Femur (tissue), 1 donor: ENCODE results near the gene DAB2IP.

ENCODE experiments used
- DNase-seq: peaks from one replicate; pipeline ENCODE4 v3.0.0-alpha.2; 2017

DAB2IP gene

DNA sequence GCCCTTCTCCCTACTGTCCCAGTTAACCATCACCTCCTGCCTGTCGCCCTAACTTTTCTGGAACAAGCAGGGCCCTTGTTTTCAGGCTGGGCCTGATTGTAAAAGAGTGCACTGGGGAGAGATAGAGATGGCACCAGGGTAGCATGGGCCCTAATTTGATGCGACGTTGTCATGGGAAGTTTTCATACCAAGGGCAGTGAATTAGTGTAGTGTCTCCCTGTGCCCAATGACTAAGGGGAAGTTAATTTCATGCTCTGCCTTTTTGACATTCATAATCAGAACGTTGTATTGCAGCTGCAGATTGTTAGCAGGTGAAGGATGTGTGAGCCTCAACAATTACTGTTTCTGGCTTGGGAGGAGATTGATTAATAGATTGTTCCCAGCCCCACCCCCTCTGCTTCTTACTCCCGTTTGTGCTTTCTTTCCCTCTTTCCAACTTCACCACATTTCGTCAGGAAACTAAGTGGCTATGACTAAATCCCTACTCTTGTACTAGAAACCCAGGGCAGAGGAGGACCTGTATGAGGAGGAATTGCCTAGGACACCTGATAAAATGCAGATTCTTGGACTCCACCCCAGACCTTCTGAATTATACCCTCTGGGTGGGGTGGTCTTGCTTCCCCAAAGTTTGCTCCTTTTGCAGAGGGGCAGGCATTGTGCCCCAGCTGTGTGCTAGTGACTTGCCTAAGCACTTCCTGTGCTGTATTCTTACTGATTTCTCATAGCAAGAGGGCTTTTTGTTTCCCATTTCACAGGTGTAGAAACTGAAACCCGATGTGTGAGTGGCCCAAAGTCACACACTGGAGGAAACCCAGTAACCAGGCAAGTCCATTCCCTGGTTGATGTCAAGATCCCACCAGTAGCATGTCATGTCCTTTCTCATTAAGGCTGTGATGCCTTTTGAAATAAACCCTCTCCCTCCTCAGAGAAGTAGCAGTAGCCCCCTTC, 56.3 kb downstream of the DAB2IP start:
- no peak for DNase-seq

DNA sequence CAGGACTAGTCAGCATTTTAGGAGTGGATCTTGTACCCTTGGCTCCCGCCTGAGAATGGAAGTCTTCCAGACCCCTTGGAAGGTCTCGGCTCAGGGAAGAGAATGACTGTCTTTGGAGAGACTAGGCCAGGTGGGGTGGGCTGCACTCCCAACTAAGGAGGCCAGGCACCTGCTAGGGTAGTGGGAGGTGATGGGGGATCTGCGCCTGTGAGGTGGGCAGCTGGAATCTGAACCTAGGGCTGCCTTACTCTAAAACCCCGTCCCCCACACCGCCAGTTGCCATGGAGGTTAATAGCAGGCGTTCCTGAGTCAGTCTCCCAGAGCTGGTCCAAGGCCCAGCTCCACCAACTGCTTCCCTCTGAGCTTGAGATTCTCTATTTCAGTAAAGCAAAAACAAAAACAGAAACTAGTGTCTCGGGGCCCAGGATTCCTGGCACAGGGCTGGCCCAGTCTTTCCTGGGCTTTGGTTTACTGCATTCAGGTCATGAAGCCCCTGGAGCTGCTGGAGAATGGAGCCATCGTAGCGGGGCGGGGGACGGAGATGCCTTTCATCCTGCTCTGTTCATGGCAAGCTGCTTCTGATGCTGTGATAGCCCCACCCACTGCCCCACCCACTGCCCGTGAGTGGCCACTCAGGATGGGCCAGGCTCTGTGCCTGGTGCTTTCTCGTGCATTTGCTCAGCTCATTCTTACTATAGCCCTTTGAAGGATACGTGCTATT, 57.5 kb downstream of the DAB2IP start:
- DNase-seq: no peak

DNA sequence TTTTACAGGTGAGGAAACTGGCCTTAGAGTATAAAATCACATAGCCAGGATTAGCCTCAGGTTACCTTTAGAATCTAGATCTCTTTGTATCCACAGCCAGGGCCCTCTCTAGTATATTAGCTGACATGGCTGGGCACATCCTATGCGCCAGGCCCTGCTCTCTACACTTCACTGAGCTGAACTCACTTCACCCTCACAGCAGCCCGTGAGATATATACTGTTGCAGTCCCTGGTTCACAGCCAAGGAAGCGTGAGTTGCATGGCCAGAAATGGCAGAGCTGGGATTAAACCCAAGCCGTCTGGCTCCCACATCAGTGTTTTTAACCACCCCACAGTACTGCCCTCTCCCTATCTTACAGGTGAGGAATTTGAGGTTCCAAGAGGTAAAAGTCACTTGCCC, 58.4 kb downstream of the DAB2IP start:
- DNase-seq: no peak

DNA sequence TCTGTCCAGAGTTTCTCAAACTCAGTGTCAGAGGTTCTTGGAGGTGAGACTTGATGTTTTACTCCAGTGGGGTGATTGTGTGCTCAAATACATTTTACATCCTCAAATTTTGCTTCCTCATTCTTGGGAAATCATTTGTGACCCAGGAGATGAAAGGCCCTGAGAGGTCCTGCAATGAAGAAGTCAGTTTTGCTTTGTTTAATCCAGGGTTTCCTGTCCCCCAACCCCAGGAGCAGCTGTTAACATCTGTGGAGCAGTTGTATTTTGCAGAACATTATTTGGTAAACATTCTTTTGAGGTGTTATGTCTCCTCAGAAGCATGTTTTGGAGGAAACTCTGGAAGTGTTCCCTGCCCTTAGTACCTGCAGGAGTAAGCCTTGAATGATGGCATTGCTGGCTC, 59.8 kb downstream of the DAB2IP start:
- DNase-seq: no peak

DNA sequence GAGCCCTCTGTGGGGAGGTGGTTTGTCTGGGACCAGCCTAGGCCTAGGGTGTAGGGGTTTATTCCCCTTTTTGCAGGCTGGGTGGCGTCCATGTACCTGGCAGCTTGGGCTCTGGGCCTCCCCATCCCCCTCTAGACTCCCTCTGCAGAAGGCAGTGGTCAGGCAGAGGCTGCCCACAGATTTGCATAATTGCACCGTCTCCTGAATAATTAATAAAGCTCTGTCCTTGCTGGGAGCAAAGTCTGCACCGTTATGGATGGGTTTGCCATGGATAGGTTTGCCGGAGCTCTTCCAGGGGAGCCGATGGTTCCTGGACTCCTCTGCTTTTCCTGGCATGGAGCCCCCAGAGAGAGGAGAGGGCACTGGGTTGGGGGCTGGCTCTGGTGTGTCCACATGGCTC, 60.4 kb downstream of the DAB2IP start:
- DNase-seq: no peak

DNA sequence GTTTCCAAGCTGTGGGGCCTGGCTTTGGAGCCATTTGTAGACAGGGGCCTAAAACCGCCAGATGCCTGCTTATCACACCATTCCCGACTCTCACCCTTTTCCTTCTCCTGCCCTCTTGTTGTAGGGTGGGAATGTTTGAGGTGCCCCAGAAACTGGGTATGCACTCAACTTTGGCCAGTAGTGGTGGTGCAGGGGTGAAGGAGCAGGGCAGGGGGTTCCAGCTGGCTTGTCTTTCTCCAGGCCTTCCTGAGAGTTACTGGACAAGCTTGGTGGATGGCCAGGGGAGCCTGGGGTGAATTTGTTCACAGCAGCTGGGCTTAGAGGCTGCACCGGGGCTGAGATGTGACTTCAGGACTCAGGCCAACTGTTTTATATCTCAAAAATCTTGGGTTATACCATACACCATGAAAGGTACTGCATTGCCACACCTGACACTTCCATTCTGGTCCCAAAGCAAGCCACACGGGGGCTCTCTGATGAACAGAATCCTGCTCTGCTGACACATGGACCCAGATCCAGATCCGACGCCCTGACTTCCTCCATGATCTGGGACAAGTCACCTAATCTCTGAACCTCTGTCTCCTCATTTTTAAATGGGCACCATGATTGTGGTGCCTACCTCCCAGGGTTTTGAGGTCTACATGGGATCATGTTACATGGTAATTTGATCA, 62.1 kb downstream of the DAB2IP start:
- no peak for DNase-seq

DNA sequence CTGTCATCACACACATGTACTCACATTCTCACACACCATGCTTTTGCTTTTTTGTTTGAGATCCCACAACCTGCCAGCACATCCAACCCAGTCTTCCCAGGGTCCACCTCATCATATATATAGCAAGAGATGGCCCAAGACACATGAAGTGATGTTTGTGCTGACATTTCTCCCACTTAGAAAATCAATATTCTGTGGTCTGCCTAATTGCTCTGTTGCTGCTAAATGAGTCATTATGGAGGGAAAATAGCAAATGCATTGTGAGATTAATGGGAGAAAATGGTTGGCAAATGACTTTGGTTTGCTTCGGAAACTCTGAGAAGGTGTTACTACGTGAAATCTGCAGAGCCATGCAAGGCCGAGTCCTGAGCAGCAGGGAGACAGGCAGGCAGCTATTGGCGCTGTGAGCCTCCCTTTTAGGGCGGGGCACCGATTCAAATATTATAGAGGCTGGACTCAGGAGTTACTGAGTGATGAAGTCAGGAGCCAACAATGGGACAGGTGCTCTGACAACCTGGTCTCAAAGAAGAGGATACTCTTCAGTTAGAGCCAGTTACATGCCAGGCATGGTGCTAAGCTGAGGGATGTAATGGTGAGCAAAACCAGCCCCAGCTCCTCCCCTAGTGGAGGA, 62.8 kb downstream of the DAB2IP start:
- no peak for DNase-seq

DNA sequence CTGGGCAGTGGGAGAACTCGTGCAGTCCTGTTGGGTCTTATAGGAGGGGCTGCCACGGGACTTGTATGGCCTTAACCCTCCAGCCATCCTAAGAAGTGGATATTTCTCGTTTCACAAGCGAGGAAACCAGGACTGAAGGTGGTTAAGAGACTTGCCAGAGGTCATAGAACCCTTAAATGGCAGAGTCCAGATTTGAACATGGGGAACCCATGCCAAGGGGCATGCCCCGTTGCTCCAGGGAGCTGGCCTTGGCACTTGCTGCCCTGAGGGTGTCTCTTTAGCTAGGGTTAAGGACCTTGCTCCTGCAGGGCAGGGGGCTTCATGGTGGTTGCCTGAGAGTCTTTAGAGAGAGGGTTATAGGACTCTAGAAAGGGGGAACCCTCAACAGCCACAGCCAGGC, 63.4 kb downstream of the DAB2IP start:
- DNase-seq: no peak

DNA sequence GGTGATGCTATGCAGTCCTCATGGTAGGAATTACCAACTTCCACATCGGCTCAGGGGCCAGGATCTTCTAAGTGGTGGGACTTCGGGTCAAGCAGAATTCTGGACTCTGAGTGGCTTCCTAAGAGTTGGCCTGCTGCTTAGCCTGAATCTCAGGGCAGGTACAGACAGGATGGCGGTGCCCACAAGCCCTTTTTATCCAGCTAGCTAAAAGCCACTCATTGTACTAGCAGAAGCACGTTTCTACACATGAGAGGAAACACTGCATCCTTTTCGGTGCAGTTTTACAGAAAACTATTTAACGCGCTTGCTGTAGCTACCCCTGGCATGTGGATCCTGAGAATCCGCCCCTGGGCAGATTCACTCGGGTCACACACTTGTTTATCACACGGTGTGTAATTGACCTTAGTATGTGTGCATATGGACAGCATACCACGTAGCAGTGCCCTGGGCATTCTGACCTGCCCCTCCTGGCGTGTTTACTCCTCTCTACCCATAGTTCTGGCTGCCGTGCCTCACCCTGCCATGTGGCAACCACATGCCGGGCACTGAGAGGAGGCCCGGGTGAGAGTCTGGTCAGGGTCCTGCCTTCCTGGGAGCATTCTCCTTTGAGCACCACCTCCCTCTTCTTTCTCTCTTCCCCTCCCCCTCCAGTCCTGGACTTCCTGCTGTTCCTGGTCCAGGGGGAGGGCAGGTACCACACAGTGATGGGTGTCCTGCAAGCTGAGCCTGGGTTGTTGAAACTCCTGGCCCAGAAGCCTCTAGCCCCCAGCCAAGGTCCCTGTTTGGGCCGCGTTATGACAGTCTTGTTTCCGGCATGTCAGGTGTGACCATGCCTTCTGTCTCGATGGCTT, 65.9 kb downstream of the DAB2IP start:
- DNase-seq: no peak

DNA sequence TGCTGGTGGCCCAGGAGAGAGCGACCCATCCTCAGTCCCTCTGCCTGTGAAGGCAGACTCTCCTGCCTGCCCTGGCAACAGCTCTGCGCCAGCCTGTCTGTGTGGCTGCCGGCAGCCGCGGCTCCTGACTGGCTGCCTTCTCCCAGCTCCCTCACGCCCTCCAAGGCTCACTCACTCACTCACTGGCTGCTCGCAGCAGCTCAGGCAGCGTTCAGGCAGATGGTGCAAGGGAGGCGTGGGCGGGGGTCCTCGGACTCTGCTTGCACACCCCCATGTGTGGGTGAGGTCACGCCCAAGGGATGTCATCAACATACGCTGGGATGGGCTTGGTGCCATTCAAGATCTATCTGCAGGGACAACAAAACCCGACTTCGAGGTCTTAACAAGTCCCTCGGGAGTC, 66.7 kb downstream of the DAB2IP start:
- peak; percentile 57 for DNase-seq

DNA sequence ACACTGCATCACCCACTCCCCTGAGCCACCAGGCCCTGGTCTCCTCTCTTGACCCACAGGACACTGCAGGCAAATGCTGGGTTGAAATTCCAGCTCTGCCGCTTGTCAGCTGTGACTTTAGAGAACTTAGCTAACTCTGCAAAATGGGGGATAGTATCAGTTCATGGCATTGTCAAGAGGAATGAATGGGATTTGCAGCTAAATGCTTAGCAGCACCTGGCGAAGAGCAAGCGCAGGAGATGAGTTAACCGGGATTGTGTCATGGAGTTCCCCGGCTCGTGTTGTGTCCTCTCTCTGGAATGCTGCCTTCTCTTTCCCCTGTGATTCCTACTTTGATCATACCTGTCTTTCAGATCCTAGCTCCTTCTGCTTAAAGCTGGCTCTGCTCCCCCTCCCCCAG, 67.1 kb downstream of the DAB2IP start:
- no peak for DNase-seq

DNA sequence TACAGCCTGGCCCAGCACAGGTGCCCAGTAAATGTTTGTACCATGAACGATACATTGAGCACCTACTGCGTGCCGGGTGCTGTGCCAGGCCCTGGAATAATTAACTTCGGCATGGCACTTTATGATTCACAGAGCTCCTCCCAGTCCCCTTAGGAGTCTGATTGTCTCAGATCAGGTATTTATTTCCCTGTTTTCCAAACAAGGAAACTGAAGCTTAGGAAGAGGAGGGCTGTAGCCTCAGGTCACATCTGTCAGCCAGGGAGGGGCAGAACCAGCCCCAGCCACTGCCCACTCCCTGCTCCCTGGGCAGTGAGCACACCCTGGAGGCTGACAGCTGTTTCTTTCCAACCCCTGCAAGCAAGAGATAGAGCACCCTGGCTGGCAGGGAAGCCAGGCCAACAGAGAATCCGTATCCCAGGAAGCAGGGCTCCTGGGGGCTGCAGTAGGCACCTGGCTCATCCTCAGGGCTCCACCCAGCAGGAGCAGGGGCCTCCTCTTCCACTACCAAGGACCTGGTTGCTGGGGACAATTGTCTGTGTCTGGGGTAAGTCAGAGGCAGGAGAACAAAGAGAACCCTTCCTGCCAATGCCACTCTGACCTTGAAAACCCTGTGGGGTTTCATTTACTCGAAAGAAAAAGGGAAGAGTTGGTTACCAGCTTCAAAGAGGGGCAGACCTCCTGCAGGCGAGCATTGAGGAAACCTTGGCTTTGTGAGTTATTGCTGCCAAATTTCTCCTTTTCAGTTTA, 69.0 kb downstream of the DAB2IP start:
- DNase-seq: no peak

DNA sequence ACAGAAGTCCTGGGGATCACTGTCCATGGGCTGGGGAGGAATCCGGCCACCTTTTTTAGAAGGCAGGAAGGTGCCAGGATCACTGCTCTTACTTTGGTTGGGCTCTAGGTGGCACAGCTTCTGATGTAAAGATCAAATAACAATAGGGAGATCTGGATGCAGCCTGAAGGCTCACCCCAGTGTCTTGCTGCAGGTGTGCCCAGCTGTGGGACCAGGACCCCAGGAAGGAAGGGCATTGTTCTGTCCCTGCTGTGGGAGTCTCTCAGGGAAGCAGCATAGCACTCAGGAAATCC, 69.6 kb downstream of the DAB2IP start:
- DNase-seq: no peak

DNA sequence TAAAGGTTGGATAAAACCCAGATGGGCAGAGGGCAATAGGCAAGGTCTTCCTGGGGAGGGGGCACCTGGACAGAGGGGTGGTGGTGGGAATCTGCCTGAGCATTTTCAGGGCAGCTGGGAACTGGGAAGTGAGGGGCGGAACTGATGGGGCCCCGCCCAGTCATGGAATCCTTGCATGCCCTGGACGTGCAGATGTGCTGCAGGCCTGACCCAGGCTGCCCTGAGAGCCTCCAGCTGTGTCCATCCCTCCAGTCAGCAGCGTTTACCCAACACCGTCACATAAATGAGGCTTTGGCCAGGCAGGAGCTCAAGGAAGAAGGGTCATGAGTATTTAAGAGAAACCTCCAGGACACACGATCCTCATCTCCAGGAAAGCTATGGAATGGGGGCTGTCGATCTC, 70.3 kb downstream of the DAB2IP start:
- no peak for DNase-seq

DNA sequence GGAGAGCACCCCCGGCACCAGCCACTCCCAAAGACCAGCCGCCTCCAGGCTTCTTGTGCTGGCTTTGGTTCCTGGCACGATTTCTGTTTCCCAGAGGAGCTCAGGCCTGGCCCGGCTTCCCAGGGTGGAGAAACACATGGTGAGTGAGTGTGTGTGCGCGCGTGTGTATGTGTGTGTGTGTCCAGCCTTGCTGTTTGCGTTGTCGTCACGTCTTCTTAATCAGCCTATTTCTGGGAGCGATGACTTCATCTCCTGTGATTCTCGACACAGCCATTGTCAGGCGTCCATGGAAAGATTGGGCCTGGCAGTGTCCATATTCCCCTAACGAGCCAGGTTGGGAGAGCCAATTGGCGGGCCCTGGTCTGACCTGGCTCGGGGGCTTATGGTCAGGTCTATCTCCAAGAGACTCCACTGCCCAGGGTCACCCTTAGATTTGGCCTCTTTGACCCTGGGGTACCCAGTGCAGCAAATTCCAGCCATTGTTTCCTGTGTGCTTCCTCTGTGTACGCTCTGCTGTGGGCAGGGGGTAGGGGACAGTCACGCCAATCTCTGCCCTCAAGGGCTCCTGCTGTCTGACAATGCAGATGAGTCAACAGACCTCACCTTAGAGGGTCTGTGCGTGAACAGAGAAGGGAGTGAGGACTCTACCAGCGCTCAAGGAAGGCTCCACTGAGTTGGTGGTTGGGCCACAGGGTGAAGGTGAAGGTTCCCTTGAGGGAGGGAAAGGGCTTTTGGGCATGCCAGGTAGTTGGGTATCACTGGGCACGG, 73.8 kb downstream of the DAB2IP start:
- DNase-seq: peak; percentile 91

DNA sequence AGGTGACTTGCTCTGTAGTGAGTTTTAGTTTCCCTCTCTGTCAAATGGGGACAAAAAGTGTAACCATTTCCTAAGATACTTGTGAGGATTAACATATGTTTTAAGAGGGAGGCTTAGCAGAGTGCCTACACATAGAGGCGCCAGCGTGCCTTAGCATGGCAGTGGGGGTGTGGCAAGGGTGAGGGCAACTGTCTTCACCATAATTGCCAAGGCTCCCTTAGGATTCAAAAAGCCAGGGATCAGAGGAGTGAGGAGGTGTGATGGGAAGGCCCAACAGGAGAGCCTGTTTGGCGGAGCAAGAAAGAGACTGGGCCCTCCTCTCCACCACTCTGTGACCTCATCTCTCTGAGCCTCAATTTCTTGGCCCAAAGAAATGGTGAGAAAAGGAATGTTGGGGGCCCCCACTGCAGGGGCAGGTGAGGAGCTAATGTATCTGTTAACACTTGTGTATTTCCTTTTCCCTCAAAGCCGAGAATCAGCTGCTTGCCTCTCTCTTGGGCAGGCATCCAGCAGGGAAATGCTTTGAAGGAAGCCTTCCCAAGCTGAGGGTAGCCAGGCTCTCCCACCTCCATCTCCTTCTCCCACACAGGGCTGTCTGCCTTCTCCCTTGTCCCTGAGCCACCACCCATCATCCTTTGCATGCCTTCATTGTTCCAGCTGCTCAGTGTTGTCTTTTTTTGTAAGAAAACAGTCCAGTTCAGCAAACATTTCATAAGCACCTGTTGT, 76.0 kb downstream of the DAB2IP start:
- no peak for DNase-seq

DNA sequence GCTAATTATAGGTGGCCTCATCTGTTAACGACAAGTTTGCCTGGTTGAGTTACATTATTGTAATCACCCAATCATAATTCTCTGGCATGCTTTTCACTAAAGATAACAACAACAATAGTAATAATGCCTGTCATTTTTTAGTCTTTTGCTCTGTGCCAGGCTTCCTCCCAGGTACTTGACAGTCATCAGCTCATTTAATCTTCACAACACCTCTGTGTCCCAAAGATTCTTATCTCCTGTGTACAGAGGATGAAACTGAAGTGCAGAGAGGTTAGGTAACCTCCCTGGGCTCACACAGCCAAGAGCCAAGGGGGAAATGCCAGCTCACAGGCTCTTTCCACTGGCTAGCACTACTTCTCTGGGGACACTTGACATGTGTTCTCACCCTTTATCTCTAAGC, 77.5 kb downstream of the DAB2IP start:
- DNase-seq: no peak

DNA sequence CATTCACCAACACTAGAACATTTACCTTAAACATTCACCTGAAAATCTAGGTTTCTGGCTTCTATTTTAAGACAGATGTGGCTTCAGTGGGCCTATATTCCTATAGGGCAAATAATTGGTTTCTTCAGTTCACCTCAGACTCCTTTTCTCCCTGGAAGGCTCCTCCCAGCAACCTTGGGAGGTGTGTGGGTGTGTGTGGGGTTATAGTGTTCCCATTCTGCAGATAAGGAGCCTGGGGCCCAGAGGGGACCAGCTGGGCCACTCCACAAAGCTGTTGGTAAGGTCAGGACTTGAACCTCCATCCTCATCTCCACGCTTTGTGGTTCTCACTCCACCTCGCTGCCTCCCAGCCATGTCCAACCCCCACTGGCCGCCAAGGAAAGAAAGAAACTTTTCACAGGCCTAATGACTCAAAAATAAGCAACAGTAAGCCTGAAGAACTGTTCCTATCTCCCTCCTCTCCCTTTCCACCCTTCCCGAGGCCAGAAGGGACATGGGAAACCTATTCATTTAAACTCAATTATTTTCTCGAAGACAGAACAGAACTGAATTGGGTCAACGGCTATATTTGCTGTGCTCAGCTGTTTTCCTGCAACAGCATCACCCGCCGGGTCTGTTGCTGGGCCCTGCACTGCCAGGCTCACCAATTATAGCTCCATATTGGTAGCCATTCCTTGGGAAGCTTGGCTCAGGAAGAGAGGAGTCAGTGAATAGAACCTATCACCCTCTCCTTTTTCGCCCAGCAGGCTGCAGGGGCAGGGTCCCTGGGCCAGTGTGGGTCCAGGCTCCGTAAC, 78.5 kb downstream of the DAB2IP start:
- DNase-seq: no peak

DNA sequence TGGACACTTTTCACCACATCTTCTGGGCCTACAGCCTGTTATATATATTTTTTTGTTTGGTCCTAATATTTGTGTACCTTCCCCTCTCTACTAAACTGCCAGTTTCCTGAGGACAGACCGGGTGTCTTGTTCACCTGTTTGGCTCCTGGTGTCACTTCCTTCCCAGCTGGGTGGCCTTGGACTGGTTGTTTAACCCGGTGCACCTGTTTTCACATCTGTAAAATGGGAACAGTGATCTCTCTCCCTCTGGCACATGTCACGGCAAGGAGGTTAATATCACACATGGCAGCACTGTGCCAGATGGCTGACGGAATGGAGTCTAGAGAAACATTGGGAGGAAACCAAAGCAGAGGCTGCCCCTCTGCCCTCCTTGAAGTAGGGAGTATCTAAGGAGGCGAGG, 79.7 kb downstream of the DAB2IP start:
- DNase-seq: no peak
